Esophagus squamous epithelium (tissue), 5 donors: Measurements from ENCODE around the gene TAF6. TPM values are rescaled to one million over a fixed set of nuclear protein-coding genes. Genes with fewer than 3 reads are reported as not detected.

ENCODE experiments used
- DNase-seq: peaks from one replicate; lab custom pipeline; 2025; lab: John Stamatoyannopoulos, UW
- H3K27ac ChIP-seq, 4 donors: fragments of 200-600 bp; sonication (generic); one replicate each; pipeline ENCODE4 v1.5.1; 2016 to 2019; ENCODE audit warnings: mild to moderate bottlenecking in 1 of 4
- H3K27me3 ChIP-seq, 4 donors: fragments of 200-600 bp; sonication (generic); 1 replicate in 3 of 4; 2 replicates in 1 of 4; pipeline versions ENCODE4 v1.5.1 to v1.6.0; 2017 to 2021; ENCODE audit warnings: antibody characterized with exemption in 1 of 4
- H3K36me3 ChIP-seq, 3 donors: fragments of 200-600 bp; sonication (generic); one replicate each; pipeline ENCODE4 v1.5.1; 2016 to 2019
- H3K4me1 ChIP-seq, 3 donors: fragments of 200-600 bp; sonication (generic); one replicate each; pipeline ENCODE4 v1.5.1; 2017 to 2019
- H3K4me3 ChIP-seq, 4 donors: fragments of 200-600 bp; sonication (generic); 1 replicate in 3 of 4; 2 replicates in 1 of 4; pipeline ENCODE4 v1.5.1; 2016 to 2019; ENCODE audit warnings: mild to moderate bottlenecking in 2 of 4, moderate library complexity in 1 of 4
- H3K9me3 ChIP-seq, 3 donors: fragments of 200-600 bp; sonication (generic); one replicate each; pipeline ENCODE4 v1.5.1; 2016 to 2019
- POLR2A ChIP-seq, 4 donors: fragments of 450-650 bp; IDR thresholded peaks; one replicate each; pipeline ENCODE4 v1.6.1; 2017; ENCODE audit warnings: antibody characterized with exemption in 4 of 4, mild to moderate bottlenecking in 4 of 4, moderate library complexity in 3 of 4
- WGBS, 2 donors: methylation state at CpG; one replicate each; pipeline ENCODE4 v1.1.5; 2018; 5-methylcytosine and 5-hydroxymethylcytosine counted together
- intact Hi-C: fragments of 100-400 bp; cut with DNase I; formaldehyde crosslinking; loops from one replicate; pipeline ENCODE4 v1.15.0; 2022
- total RNA-seq, 4 donors: library from RNA; depleted of rRNA; stranded (reverse); fragments of >200 nt; gene quantifications; one replicate each; pipeline ENCODE4 v1.1.0, GENCODE V29; 2016
- TF ChIP-seq, protein P1 (sequence below), 6 experiments: fragments of 450-650 bp in 4 of 6; fragments of 200-600 bp in 2 of 6; sonication (generic) in 2 of 6; IDR thresholded peaks; one replicate each; pipeline ENCODE4 v1.5.1; 2016 to 2019; ENCODE audit warnings: antibody characterized with exemption in 6 of 6, mild to moderate bottlenecking in 4 of 6, moderate library complexity in 4 of 6
- donor health status: DM: yes; HTN: yes; CAD: no.

The TAF6 gene
- total RNA-seq, 4 donors from 2014 or later = 24.4 to 40.6 (median 30.5) TPM

DNA sequence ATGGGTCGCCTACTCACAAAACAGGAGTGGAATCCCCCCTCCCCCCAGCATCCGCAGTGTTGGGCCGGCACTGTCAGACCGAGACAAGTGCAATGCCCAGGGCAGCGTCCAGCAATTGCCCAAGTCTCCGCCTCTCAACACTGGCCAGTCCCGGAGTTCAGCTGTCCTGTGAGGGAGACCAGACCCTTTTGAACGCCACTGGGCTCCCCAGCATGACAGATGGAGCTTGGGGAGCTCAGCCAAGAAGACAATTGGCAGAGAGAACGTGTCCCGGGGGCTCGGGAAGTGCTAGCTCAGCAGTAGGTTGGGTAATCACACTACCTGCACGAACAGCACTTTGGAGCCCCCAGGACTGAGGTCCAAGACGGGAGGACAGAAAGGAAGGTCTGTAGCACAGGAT is 25.7 kb downstream of the TAF6 start:
- 56 to 60% methylated on average over 1 to 9 of the region's 13 CpGs for WGBS, 2 donors
- Histone ChIP-seq H3K4me3 (no peak overlapping the region), H3K9me3 (no peaks in the 10 kb centered on the region), H3K4me1 (peaks cover 0 to 46% (median 10%) of the 10 kb centered on the region in 3 donors), H3K27ac (no peak overlapping the region), H3K36me3 (peaks cover 39 to 87% (median 70%) of the 10 kb centered on the region in 3 donors), H3K27me3 (no peaks in the 10 kb centered on the region)
- no peak for DNase-seq
- no peak for TF ChIP-seq POLR2A (IDR thresholded peaks at IDR 0.05)
- TF ChIP-seq, protein P1, sequence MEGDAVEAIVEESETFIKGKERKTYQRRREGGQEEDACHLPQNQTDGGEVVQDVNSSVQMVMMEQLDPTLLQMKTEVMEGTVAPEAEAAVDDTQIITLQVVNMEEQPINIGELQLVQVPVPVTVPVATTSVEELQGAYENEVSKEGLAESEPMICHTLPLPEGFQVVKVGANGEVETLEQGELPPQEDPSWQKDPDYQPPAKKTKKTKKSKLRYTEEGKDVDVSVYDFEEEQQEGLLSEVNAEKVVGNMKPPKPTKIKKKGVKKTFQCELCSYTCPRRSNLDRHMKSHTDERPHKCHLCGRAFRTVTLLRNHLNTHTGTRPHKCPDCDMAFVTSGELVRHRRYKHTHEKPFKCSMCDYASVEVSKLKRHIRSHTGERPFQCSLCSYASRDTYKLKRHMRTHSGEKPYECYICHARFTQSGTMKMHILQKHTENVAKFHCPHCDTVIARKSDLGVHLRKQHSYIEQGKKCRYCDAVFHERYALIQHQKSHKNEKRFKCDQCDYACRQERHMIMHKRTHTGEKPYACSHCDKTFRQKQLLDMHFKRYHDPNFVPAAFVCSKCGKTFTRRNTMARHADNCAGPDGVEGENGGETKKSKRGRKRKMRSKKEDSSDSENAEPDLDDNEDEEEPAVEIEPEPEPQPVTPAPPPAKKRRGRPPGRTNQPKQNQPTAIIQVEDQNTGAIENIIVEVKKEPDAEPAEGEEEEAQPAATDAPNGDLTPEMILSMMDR (IDR thresholded peaks at IDR 0.05) = no peak
- intact Hi-C loops = no loop called here

DNA sequence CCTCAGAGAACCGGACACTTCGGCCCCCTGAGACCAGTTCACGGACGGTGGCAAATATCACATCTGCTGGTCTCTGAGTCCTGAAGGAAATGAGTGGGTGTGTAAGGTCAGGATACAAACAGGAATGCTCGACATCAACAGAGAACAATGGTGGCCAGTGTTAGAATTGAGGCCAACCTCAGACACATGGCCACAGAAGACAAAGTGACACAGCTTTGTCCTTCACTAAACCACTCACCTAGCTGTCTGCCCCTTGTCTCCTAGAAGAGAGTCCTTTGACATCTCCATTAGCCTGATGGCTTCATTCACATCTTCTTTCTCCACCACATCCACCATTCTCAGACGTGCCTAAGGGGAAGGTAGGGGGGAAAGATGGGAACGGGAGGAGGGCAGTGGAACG is 26.1 kb downstream of the TAF6 start:
- TF ChIP-seq, protein P1 (IDR thresholded peaks at IDR 0.05) = no peak
- no peak for TF ChIP-seq POLR2A (IDR thresholded peaks at IDR 0.05)
- no peak for DNase-seq
- H3K4me1 ChIP-seq = peaks cover 4 to 46% (median 15%) of the 10 kb centered on the region in 3 donors
- no peak overlapping the region for H3K4me3 ChIP-seq
- no peak overlapping the region for H3K27ac ChIP-seq
- H3K36me3 ChIP-seq = peaks cover 36 to 83% (median 65%) of the 10 kb centered on the region in 3 donors
- H3K27me3 ChIP-seq = no peaks in the 10 kb centered on the region
- intact Hi-C loops = no loop called here
- WGBS, 2 donors = 52 to 70% methylated on average over 6 to 7 of the region's 8 CpGs
- no peaks in the 10 kb centered on the region for H3K9me3 ChIP-seq

DNA sequence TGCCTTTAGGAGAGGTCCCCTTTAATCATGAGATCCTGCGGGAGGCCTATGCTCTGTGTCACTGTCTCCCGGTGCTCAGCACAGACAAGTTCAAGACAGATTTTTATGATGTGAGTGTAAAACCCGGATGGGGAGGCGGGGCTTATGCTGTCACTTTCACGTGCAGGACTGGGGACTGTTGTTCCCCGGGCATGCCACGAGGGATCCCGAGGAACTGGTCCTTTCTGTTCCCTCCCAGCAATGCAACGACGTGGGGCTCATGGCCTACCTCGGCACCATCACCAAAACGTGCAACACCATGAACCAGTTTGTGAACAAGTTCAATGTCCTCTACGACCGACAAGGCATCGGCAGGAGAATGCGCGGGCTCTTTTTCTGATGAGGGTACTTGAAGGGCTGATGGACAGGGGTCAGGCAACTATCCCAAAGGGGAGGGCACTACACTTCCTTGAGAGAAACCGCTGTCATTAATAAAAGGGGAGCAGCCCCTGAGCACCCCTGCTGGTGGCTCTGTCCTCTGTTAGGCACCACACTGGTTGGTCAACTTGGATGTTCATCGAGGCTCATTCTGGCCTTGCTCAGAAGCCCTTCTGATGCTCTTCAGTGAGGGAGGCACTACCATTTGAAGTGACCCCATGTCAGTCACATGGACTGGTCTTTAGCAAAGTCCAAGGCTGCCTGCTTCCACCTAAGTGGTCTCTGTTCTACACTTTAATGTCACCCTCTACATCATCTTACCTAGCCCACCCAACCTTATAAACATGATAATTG is 27.6 kb downstream of the TAF6 start:
- H3K4me3 ChIP-seq = no peak overlapping the region
- H3K27me3 ChIP-seq = no peaks in the 10 kb centered on the region
- TF ChIP-seq POLR2A (IDR thresholded peaks at IDR 0.05) = no peak
- TF ChIP-seq, protein P1 (IDR thresholded peaks at IDR 0.05) = no peak
- no peak for DNase-seq
- H3K4me1 ChIP-seq = peaks cover 5 to 47% (median 17%) of the 10 kb centered on the region in 3 donors
- H3K27ac ChIP-seq = peak overlapping the region in 1 of 4 donors; percentile 87
- peaks cover 25 to 68% (median 55%) of the 10 kb centered on the region in 3 donors for H3K36me3 ChIP-seq
- 40 to 79% methylated on average over 7 to 10 of the region's 19 CpGs for WGBS, 2 donors
- H3K9me3 ChIP-seq = no peaks in the 10 kb centered on the region
- intact Hi-C loops = no loop called here

DNA sequence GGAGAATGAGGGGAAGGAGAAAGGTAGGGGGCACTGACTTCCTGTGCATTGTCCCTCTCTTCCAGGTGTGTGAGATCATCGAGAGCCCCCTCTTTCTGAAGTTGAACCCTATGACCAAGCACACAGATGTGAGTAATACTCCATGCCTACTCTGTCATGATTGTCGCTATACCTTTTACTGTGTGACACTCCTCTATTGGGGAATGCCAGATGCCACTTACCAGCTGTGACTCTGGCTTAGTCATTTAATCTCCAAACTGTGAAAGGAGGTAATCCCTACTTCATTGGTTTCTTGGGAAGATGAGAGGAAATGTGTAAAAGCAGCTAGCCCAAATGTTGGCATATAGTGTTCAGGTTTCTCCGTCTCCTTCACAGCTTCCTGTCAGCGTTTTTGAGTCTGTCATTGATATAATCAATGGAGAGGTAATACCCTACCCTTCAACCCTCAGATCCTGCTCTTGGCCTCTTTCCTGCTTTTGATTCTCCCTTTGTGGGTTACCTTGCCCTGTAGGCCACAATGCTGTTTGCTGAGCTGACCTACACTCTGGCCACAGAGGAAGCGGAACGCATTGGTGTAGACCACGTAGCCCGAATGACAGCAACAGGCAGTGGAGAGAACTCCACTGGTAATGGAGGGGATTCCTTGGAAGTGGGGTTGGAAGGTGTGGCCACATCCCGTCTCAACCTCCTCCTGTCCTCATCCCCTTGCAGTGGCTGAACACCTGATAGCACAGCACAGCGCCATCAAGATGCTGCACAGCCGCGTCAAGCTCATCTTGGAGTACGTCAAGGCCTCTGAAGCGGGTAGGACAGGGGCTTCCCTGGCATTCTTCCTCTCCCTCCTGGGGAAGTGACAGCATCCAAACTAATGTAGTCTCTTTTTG is 28.4 kb downstream of the TAF6 start:
- peak overlapping the region in 3 of 4 donors; percentile 87 to 89 (median 88) for H3K27ac ChIP-seq
- peaks cover 21 to 60% (median 47%) of the 10 kb centered on the region in 3 donors for H3K36me3 ChIP-seq
- H3K27me3 ChIP-seq = no peaks in the 10 kb centered on the region
- no peaks in the 10 kb centered on the region for H3K9me3 ChIP-seq
- no peak for TF ChIP-seq POLR2A (IDR thresholded peaks at IDR 0.05)
- TF ChIP-seq, protein P1 (IDR thresholded peaks at IDR 0.05) = no peak
- H3K4me1 ChIP-seq = peaks cover 5 to 47% (median 17%) of the 10 kb centered on the region in 3 donors
- intact Hi-C loops = no loop called here
- H3K4me3 ChIP-seq = no peak overlapping the region
- WGBS, 2 donors = 73 to 83% methylated on average over 9 to 13 of the region's 14 CpGs
- DNase-seq = no peak
